Fibroblast of villous mesenchyme (primary cell): ENCODE results near the gene KCNK18. TPM values are rescaled to one million over a fixed set of nuclear protein-coding genes. Genes with fewer than 3 reads are reported as not detected.

Experiments
- DNase-seq: peaks from one replicate; pipeline ENCODE4 v3.0.0-alpha.2; 2010; ENCODE audit warnings: low read depth
- H3K4me3 ChIP-seq: 2 replicates; pipeline ENCODE4 v1.5.1; 2011; ENCODE audit warnings: low read depth, mild to moderate bottlenecking, low read length
- CTCF ChIP-seq: IDR thresholded peaks from 2 replicates; pipeline ENCODE4 v1.5.1; 2012; ENCODE audit warnings: low read depth, mild to moderate bottlenecking, low read length; ENCODE audit not compliant: insufficient read depth
- total RNA-seq: library from RNA; depleted of rRNA; stranded (reverse); fragments of >200 nt; gene quantifications from 2 replicates; pipeline ENCODE4 v1.2.3, GENCODE V29; 2012

The KCNK18 gene
- total RNA-seq, 1 donor: not detected

GRCh38 chr10:117162093-117163060 lies 34.9 kb upstream of the KCNK18 start:
- DNase-seq: no peak
- TF ChIP-seq CTCF: no peak
- H3K4me3 ChIP-seq: no peak overlapping the region

- TF ChIP-seq CTCF: no peak
- H3K4me3 ChIP-seq: no peak overlapping the region
- no peak for DNase-seq
These were observed 34.0 kb upstream of the KCNK18 start for GRCh38 chr10:117163061-117163953.

- no peak for TF ChIP-seq CTCF
- H3K4me3 ChIP-seq: no peak overlapping the region
- no peak for DNase-seq
These were observed 33.2 kb upstream of the KCNK18 start for GRCh38 chr10:117163954-117164548.

GRCh38 chr10:117164592-117165537 lies 32.4 kb upstream of the KCNK18 start:
- DNase-seq: no peak
- peak overlapping the region; percentile 33 for H3K4me3 ChIP-seq
- TF ChIP-seq CTCF: no peak

- H3K4me3 ChIP-seq: no peak overlapping the region
- peak; percentile 32 for DNase-seq
- TF ChIP-seq CTCF: peak; percentile 62
These were observed 31.5 kb upstream of the KCNK18 start for GRCh38 chr10:117165538-117166417.
